Smooth muscle cell (in vitro differentiated cells): ENCODE data around the gene STMN1. TPM values are rescaled to one million over a fixed set of nuclear protein-coding genes. Genes with fewer than 3 reads are reported as not detected.

ENCODE experiments used
- DNase-seq: peaks from one replicate; lab custom pipeline; 2025; ENCODE audit not compliant: unreplicated experiment; lab: John Stamatoyannopoulos, UW
- H2AFZ ChIP-seq: fragments of 200-600 bp; sonication (generic); 2 replicates; pipeline ENCODE4 v1.6.0; 2016; ENCODE audit warnings: antibody characterized with exemption, low read depth, mild to moderate bottlenecking
- H3F3A ChIP-seq: fragments of 200-600 bp; sonication (generic); 2 replicates; pipeline ENCODE4 v1.6.0; 2017; ENCODE audit warnings: antibody characterized with exemption, low read depth
- H3K27ac ChIP-seq: fragments of 200-600 bp; sonication (generic); 2 replicates; pipeline ENCODE4 v1.5.1; 2016; ENCODE audit warnings: low read depth, mild to moderate bottlenecking
- H3K27me3 ChIP-seq: fragments of 200-600 bp; sonication (generic); 2 replicates; pipeline ENCODE4 v1.6.1; 2016; ENCODE audit warnings: low read depth, mild to moderate bottlenecking
- H3K36me3 ChIP-seq: fragments of 200-600 bp; sonication (generic); 2 replicates; pipeline ENCODE4 v1.5.1; 2016; ENCODE audit warnings: low read depth
- H3K4me1 ChIP-seq: fragments of 200-600 bp; sonication (generic); 2 replicates; pipeline ENCODE4 v1.5.1; 2016; ENCODE audit warnings: low read depth
- H3K4me2 ChIP-seq: fragments of 200-600 bp; sonication (generic); 2 replicates; pipeline ENCODE4 v1.6.0; 2016; ENCODE audit warnings: mild to moderate bottlenecking
- H3K4me3 ChIP-seq: fragments of 200-600 bp; sonication (generic); 2 replicates; pipeline ENCODE4 v1.5.1; 2016; ENCODE audit warnings: mild to moderate bottlenecking
- H3K79me2 ChIP-seq: fragments of 200-600 bp; sonication (generic); 2 replicates; pipeline ENCODE4 v1.6.0; 2016; ENCODE audit warnings: low read depth, mild to moderate bottlenecking
- H3K9ac ChIP-seq: fragments of 200-600 bp; sonication (generic); 2 replicates; pipeline ENCODE4 v1.6.0; 2016; ENCODE audit warnings: low read depth
- H3K9me3 ChIP-seq: fragments of 200-600 bp; sonication (generic); replicated peaks from 2 replicates; pipeline ENCODE4 v1.5.1; 2016; ENCODE audit warnings: low read depth
- H4K20me1 ChIP-seq: fragments of 200-600 bp; sonication (generic); 2 replicates; pipeline ENCODE4 v1.6.0; 2016; ENCODE audit warnings: low read depth
- CTCF ChIP-seq: fragments of 200-600 bp; sonication (generic); IDR thresholded peaks from 2 replicates; pipeline ENCODE4 v1.5.1; 2017; ENCODE audit warnings: borderline replicate concordance, mild to moderate bottlenecking, antibody characterized with exemption; ENCODE audit not compliant: insufficient read depth, poor library complexity, severe bottlenecking
- WGBS: methylation state at CpG from one replicate; pipeline ENCODE4 v1.1.7; 2016; ENCODE audit warnings: low lambda C conversion rate; 5-methylcytosine and 5-hydroxymethylcytosine counted together
- polyA plus RNA-seq: library from polyadenylated mRNA; unstranded; fragments of >200 nt; fragmentation: Nextera tagmentation; extraction: Ambion mirVana; gene quantifications from 2 replicates; pipeline ENCODE4 v1.2.1, GENCODE V29; 2016
- total RNA-seq: library from RNA; depleted of rRNA; stranded (reverse); fragments of >200 nt; gene quantifications from 2 replicates; pipeline ENCODE4 v1.2.3, GENCODE V29; 2014

The STMN1 gene
- total and polyA plus RNA-seq, 2 experiments from 2014 or later: 115 to 331 TPM

- Histone ChIP-seq H3K4me2 (no peak overlapping the region), H3K4me3 (no peak overlapping the region), H3K27me3 (no peaks in the 10 kb centered on the region), H3F3A (peaks cover 6% of the 10 kb centered on the region), H2AFZ (no peak overlapping the region), H3K9me3 (no peaks in the 10 kb centered on the region), H4K20me1 (peaks cover 25% of the 10 kb centered on the region), H3K79me2 (peaks cover 31% of the 10 kb centered on the region), H3K4me1 (peaks cover 17% of the 10 kb centered on the region), H3K36me3 (no peaks in the 10 kb centered on the region), H3K9ac (no peak overlapping the region), H3K27ac (no peak overlapping the region)
- no peak for DNase-seq
- TF ChIP-seq CTCF: no peak
- 97% methylated on average over 3 of the region's 3 CpGs for WGBS
Observed at GRCh38 chr1:25902462-25902861, 3.8 kb downstream of the STMN1 start.

- no peak for TF ChIP-seq CTCF
- no peak for DNase-seq
- H3K36me3 ChIP-seq: no peaks in the 10 kb centered on the region
- peaks cover 31% of the 10 kb centered on the region for H3K79me2 ChIP-seq
- no peak overlapping the region for H3K9ac ChIP-seq
- no peaks in the 10 kb centered on the region for H3K9me3 ChIP-seq
- 92% methylated on average over 5 of the region's 5 CpGs for WGBS
- H4K20me1 ChIP-seq: peaks cover 25% of the 10 kb centered on the region
- H3F3A ChIP-seq: peaks cover 10% of the 10 kb centered on the region
- no peak overlapping the region for H2AFZ ChIP-seq
- no peak overlapping the region for H3K4me3 ChIP-seq
- H3K4me1 ChIP-seq: peaks cover 20% of the 10 kb centered on the region
- H3K27ac ChIP-seq: no peak overlapping the region
- no peaks in the 10 kb centered on the region for H3K27me3 ChIP-seq
- no peak overlapping the region for H3K4me2 ChIP-seq
Observed at GRCh38 chr1:25900219-25900618, 6.0 kb downstream of the STMN1 start.

GRCh38 chr1:25899792-25900191 is 6.4 kb downstream of the STMN1 start:
- no peak for TF ChIP-seq CTCF
- no peaks in the 10 kb centered on the region for H3K27me3 ChIP-seq
- H4K20me1 ChIP-seq: peaks cover 21% of the 10 kb centered on the region
- H3K9ac ChIP-seq: no peak overlapping the region
- peaks cover 27% of the 10 kb centered on the region for H3K79me2 ChIP-seq
- H3K4me2 ChIP-seq: no peak overlapping the region
- no peak for DNase-seq
- H3K4me3 ChIP-seq: no peak overlapping the region
- no peak overlapping the region for H3K27ac ChIP-seq
- 97% methylated on average over 6 of the region's 6 CpGs for WGBS
- H3K4me1 ChIP-seq: peaks cover 20% of the 10 kb centered on the region
- H2AFZ ChIP-seq: no peak overlapping the region
- no peaks in the 10 kb centered on the region for H3K9me3 ChIP-seq
- peaks cover 10% of the 10 kb centered on the region for H3F3A ChIP-seq
- no peaks in the 10 kb centered on the region for H3K36me3 ChIP-seq

GRCh38 chr1:25898223-25899015 is 7.8 kb downstream of the STMN1 start:
- DNase-seq: no peak

More at GRCh38 chr1:25898223-25899015, 7.8 kb downstream of the STMN1 start:
- peaks cover 15% of the 10 kb centered on the region for H3F3A ChIP-seq
- no peak overlapping the region for H3K9ac ChIP-seq
- H4K20me1 ChIP-seq: peaks cover 9% of the 10 kb centered on the region
- no peaks in the 10 kb centered on the region for H3K9me3 ChIP-seq
- WGBS: 92% methylated on average over 11 of the region's 11 CpGs
- H3K4me1 ChIP-seq: peaks cover 6% of the 10 kb centered on the region
- no peak for TF ChIP-seq CTCF
- no peak overlapping the region for H3K27ac ChIP-seq
- H3K36me3 ChIP-seq: no peaks in the 10 kb centered on the region
- H3K4me3 ChIP-seq: no peak overlapping the region
- no peak overlapping the region for H2AFZ ChIP-seq
- no peak overlapping the region for H3K4me2 ChIP-seq
- H3K79me2 ChIP-seq: peaks cover 13% of the 10 kb centered on the region
- H3K27me3 ChIP-seq: no peaks in the 10 kb centered on the region
